ENCODE results near the gene PARD3.
"Not testable (repeated sequence)": the region's sequence is repeated elsewhere in the genome, so short reads cannot be mapped to it uniquely, and the experiment has no call there.

PARD3 gene

DNA sequence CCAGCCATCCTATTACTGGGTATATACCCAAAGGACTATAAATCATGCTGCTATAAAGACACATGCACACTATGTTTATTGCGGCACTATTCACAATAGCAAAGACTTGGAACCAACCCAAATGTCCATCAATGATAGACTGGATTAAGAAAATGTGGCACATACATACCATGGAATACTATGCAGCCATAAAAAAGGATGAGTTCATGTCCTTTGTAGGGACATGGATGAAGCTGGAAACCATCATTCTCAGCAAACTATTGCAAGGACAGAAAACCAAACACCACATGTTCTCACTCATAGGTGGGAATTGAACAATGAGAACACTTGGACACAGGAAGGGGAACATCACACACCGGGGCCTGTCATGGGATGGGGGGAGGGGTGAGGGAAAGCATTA lies 546.7 kb downstream of the PARD3 start:
- DNase-seq (ENCODE audit: low read depth, low spot score) = not testable (repeated sequence)

DNA sequence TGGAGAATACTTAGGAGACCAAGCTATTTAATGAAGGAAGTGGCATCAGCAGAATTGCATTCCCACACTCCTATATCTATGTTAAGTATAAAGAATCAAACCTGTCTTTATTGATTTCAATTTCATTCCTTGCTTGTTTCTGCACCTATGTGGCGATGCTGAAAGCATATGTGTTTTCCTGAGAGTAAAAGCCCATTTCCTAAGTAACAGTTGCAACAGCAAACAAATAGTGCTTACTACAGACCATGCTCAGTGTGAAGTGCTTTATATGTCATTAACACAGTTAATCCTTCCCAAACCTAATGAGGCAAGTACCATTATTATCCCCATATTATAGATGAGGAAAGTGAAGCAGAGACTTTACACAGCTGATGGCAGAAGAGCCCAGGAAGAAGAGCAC lies 552.1 kb downstream of the PARD3 start:
- DNase-seq (ENCODE audit: low read depth, low spot score) = no peak

DNA sequence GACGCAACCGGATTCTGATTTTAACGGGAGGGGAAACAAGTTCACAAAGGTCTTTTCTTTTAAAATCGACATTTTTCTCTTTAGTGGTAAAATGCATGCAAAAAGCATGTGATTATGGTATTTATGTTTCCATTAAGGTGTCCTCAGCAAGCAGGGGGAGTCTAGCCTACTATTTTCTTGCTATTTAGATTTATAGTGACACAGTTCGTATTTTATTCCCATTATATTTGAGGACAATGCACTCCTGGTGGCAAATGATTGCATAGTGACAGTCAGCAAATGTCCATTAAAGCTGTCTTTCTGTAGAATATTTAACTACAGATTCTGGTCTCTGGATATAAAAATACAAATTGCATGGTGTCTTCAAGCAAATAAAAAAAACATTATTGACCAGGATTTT lies 554.2 kb downstream of the PARD3 start:
- no peak for DNase-seq (ENCODE audit: low read depth, low spot score)

DNA sequence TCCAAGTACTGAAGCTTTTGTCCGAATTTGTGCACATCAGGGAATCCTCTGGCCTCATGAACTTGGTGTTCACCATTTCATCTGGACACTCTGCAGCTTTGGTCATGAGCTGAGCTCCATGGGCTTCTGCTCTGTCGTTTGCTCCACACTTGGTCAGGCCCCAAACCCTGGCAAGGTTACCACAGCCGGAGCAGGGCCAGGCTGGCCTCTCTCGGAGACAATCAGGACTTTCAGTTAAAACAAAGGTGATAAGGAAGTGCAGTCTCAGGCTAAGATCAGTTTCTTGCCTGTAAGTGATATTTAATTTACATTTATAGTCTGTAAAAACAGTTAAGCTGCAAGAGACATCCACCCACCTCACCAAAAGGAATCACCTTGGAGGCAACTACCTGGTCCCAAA lies 558.9 kb downstream of the PARD3 start:
- DNase-seq (ENCODE audit: low read depth, low spot score) = no peak

DNA sequence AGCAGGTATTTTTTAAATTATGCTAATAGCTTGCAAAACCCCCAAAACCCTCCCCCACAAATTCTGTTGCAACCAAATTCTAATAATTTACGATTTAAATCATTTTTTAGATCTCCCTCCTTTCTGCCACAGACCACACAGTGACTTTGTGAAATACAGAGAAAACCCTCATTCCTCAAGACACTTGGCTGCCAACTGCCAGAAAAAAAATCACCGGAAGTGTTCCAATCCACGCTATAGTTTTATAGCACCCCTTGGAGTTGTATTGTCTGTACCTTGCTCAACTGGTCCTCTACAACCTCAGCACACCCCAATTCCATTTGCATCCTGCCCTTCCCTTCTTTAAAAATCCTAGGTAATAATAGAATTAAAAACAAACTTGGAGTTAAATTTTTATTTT lies 560.1 kb downstream of the PARD3 start:
- DNase-seq (ENCODE audit: low read depth, low spot score) = no peak

DNA sequence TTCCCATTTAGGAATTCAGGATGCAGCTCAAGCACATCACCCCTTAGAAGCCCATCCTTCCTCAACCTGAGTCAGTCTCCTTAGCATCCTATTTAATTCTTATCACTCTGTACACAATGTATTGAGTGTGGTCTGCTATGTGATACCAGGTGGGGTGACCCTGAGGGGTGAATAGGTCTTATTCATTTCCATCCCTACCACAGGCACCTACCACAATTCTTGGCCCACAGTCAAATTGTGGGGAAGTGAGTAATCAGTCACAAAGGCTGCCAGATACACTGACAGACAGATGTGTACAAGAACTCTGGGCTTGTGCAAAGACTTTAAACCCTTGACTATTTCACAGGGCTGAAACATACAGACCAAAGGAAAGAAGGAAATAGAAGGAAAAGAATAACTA lies 560.5 kb downstream of the PARD3 start:
- DNase-seq (ENCODE audit: low read depth, low spot score) = no peak

DNA sequence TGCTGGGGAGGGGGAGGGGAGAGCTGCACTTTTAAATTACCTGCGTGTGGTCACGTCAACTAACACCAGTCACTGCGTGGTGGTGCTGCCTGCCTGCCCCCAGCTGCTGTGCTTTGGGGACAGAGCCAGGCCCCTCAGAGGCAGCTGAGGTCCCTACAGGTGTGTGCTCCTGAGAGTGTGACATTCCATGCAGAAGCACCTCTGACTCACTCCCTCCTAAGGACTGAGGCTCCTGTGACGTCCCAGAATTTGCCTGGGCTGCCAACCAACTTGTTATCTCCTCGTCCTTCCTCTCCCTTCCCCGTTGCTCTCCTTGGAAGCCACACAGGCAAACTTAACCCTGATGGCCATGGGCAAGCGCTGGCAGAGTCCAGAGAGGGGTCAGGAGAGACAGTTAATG lies 563.0 kb downstream of the PARD3 start:
- DNase-seq (ENCODE audit: low read depth, low spot score) = no peak

DNA sequence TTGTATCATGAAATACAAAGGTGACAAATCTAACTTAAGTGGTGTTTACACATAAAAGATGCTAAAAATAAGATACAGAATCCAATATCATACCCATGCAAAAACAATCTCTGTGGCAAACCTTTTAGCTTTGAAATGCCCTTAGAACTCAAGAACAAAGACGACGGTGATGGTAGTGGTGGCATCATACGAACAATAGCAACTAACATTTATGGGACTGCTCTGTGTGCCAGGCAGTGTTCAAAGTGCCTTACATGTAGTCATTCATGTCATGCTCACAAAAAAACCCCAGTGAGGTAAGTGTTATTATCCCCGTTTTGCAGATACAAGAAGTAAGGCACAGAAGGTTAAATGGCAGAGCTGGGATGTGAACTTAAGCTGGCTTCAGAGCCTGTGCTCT lies 563.9 kb downstream of the PARD3 start:
- DNase-seq (ENCODE audit: low read depth, low spot score) = no peak

DNA sequence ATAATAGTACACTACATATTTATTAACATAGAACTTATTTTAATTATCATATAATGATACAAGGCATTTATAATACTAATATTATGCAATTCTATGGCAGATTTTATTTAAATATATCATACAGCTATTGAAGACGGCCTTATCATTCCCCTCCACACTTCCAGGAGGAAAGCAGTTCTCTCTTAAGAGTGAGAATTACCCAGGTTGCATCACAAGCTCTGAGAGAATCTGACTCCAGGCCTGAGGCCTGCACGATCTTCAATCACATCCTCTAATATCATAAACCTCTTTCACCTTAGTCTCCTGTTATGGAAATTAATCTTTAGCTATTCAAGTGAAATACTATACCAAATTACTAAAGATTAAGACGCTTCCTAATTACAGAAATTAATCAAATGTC lies 564.4 kb downstream of the PARD3 start:
- no peak for DNase-seq (ENCODE audit: low read depth, low spot score)

DNA sequence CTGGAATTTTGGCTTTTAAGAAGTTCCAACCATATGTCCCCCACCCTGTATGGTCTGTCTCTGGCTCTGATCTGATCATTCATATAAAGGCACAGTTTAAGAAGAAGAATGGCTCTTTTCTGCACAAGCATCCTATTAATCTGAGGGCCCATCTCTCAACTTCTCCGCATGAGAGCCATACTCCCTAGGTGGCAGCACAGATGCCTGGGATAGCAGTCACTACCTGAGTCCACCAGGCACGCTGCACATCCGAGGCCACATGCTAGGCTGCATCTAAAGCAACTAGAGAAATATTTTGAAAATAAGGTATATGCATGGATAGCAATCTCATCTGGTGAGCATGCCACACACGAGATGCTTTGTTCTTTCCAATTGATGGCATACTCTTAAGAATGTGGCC lies 565.5 kb downstream of the PARD3 start:
- no peak for DNase-seq (ENCODE audit: low read depth, low spot score)

DNA sequence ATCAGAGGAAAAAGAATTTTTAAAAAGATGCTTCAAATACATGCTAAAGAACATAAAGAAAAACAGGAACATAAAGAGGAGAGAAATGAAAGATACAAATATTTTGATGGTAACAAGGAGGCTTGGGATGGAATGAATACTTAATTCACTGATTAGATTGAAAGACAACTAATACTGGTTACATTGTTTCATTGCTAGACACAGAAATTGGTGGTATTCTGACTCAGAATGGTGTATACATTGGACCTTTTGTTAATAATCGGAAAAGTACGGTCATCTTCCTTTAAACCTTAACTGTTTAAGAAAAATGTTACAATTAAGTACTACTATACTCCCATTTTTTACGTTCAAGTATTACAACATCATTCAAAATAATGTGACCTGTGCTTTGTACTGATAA lies 567.5 kb downstream of the PARD3 start:
- no peak for DNase-seq (ENCODE audit: low read depth, low spot score)

DNA sequence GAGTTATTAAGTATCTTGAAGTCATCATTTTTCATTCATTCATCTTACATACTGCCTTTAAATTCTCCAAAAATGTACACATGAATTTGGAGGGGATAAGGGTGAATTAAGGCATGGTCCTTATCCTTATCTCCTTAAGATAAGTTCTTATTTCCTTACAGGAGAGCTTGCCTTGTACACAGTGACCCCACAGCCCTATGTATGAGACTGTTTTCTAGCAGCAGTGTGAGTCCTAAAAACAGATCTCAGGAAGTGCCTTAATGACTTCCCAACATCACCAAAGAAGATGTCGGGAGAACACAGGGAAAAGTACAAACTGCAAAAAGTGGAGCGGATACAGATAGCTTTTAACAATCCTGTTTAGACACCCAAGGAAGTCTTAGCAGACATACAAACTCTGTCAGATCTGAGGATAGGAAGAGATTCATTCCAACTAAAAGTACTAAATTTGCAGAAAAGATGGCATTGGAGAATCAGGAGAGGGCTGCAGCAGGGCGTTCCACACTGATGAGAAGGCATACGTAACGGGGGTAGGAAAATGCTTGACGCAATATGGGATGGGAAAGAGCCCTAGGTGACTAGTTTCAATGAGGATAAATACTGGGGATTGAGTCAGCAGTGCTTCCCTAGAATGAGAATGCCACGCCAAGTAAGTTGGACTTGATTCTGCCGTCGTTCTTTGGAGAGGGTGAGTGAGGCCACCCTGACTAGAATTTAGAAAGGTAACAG lies 570.2 kb downstream of the PARD3 start:
- DNase-seq (ENCODE audit: low read depth, low spot score) = no peak

DNA sequence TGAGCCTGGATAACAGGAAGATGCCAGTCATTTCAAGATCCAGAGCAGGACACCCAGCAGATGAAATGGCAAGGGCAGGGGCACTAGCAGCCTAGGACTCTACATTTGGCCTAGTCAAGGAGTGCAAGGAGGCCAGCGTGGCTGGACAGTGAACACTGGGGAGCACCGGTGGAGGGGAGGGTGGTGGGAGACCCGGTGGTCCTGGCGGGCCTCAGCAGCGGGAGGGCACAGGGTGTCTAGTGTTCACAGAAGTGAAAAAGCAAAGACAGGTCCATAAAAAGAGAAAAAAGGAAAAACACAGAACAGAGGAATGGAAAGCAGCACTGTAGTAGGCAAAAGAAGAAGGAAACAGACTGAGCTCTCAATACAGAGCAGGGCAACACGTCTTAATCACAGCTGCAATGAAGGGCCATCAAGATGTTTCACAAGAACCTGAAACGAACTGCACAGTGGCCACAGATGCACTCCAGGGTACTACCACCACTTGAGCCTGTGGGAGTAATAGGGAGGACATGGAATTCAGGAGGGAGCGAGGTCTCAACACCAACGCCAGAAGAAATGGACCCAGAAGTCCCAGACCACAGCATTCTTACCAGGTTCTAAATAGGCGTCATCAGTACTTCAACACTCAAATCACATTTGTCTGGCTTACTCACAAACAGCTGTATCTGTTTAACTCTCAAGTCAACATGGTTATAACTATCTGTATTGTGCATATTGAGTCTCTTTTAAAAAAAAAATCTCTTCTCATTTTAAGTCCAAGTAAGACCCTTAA lies 573.7 kb downstream of the PARD3 start:
- DNase-seq (ENCODE audit: low read depth, low spot score) = no peak

DNA sequence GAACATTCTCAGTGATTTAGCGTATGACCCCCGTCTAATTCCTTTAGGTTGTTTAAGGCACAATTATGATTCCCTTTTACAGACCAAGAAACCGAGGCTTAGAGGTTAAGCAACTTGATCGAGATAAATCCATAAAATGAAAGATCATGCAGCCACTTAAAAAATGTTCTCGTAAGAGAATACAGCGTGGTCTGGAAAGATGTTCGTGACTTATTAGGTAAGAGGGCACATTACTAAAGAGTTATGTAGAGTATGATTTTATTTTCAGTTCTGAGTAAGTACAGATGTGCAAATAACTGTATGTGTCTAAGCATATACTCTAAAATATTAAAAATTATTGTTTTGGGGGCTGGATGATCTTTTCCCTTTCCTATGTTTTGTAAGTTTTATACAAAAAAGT lies 575.1 kb downstream of the PARD3 start:
- no peak for DNase-seq (ENCODE audit: low read depth, low spot score)

DNA sequence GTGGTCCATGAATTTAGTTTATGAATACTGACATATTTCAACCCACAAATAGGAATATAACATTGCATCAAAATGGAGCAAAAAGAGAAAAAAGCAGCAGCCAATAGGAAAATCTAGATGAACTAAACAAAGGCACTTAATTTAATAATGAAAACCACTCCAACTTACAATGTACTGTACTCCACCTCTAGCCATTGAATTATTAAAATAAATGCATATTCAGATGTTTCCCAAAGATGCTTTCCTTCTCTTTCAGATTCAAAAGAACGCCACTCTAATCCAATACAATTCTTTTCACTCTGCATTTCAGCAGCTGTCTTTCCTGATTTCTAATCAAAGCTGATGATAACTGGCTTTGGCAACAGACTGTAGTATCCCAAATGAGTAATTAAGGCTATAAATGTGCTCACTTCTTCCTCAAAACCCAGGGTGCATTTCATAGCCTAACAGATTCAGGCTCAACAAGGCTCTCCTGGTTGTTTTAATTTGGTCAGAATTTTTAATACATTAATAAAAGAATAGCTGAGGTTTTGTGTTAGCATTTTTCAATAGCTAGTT lies 577.1 kb downstream of the PARD3 start:
- no peak for DNase-seq (ENCODE audit: low read depth, low spot score)

DNA sequence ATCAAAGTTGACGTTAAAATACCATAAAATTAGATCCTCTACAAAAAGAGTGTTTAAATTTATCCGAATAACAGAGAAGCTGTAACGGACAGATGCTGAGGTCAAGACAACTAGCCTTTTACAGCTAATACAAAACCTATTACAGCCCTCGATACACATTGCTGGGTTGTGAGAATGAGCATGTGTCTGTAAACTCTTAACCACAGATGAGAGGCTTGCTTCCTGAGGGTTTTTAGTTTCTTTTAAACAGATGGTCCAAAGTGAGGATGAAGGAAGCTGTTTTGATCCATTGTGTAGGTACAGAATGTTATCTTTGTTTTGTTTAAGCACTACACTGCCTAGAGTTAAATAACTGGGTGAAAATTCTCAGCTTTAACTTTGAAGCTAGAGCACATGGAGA lies 578.2 kb downstream of the PARD3 start:
- no peak for DNase-seq (ENCODE audit: low read depth, low spot score)

DNA sequence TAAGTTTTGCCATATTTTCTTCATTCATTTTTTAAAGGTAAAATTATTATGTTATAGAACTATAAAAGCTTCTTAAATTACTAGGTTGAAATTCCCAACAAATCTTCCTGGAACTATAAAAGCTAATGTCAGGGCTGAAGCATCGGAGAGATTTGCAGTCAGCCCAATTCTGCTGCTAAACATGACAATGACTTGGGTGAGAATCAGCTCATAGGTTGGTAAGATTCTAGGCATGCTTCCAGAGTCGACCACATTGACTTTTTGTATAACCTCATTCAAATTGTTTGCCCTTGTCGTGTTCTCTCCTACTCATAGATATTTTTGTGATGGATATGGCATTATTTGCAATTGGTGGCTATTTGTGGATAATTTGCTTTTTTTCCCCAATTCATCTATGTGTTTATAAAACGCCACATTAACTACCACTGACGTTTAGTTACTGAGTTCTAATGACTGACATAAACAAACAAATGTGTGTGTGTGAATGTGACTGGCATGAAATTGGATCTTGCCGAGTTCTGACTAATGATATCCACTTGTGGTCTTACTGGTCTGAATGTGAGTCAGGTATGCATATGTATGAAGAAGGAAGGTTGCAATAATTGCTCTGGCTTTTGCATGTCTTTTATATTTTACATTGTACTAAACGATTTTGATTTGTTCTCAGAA lies 579.8 kb downstream of the PARD3 start:
- no peak for DNase-seq (ENCODE audit: low read depth, low spot score)

DNA sequence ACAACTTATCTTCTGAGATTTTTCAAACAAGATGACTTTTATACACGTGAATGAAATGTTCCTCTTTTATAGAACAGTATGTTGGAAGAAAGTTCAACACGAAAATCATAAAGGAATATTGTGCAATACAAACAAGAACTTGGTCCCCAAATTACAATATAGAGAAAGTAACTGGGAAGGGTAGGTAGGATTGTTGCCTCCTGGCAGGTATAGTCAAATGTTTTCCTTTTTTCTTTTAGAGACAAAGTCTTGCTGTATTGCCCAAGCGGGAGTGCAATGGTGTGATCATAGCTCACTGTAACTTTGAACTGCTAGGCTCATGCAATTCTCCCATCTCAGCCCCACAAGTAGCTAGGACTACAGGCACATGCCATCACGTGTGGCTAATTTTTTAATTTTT lies 582.6 kb downstream of the PARD3 start:
- no peak for DNase-seq (ENCODE audit: low read depth, low spot score)

DNA sequence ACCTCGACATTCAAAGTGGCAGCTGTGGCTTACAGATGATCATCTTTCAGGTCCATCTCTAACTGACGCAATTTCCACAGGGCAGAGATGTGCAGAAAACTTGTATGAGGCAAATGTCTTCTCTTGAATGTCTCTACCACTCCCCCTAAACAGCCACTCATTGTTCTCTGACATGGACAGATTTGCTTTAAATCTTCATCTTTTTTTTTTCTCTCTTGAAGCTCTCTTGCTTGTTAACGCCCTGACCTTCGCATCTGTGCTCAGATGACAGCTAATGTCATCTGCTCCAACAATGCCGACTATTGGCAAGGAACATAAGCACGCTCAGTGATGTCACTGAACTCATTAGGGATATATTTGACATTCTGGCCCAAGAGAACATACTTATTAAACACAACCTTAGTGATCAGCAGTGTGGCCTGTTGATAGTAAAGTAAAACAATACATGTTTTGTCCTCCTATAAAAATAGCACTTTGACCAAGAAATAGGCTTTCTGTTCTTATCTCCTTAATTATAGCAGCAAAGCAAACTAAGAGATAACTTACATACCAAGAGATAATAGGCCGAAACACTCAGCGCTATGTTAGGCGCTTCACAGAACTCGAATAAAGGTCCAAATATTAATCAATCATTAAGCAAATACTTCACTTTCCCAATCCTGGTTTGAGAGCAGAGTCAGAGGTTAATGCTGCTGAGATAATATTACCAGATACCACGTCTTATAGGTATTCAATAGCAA lies 583.5 kb downstream of the PARD3 start:
- DNase-seq (ENCODE audit: low read depth, low spot score) = no peak

DNA sequence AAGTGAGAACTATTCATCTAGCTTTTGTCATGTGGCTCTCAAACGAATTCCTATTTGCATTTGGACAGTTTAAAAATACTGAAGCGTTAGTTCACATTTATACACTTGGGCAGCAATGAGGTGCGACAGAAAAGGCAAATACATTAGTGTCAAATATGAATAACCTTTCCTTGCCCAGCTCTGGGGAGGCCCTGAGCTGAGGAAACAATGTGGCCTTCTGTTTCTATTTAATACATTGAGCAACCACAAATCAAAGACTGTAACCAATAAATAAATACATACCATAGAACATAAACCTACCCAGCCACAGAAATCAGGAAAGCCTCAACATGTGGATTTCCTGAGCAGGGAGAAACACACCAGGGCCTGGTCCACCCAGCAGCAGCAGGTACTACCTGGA lies 585.2 kb downstream of the PARD3 start:
- DNase-seq (ENCODE audit: low read depth, low spot score) = no peak

DNA sequence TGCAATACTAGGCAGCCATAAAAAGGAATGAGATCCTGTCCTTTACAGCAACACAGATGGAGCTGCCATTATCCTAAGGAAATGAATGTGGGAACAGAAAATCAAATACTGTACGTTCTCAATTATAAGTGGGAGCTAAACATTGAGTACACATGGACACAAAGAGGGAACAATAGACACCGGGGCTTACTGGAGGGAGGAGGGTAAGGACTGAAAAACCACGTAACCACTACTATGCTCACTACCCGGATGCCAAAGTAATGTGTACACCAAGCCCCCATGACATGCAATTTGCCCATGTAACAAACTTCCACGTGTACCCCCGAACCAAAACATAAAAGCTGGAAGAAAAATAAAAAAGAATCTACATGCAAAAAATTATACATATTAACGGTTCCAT lies 587.0 kb downstream of the PARD3 start:
- no peak for DNase-seq (ENCODE audit: low read depth, low spot score)

DNA sequence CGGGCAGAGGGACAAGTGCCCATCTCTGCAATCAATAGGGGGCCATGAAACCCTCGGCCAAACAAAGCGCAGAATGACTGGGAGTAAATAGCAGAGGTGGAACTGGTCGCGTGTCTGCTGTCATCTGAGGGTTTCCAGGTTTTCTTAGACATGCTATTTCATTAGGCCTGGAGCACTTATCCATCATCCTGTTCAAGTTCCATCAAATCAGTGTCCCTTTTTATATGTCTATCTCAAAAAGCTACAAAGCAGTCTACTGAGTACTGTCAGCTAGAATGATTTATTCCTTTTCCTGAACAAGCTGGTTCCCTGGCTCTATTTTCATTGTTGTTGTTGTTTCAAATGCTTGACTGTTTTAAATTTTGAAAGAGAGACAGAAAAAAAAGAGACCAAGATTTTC lies 590.5 kb downstream of the PARD3 start:
- DNase-seq (ENCODE audit: low read depth, low spot score) = no peak

Data from activated naive CD8-positive, alpha-beta T cell treated with anti-CD3 and anti-CD28 coated beads, Interleukin-2, amount 50 U/mL, for 16 hours (primary cell).